ENCODE data around the gene B3GALT5. TPM values are rescaled to one million over a fixed set of nuclear protein-coding genes. Genes with fewer than 3 reads are reported as not detected.

Gene B3GALT5
- total RNA-seq, 4 donors from 2014 or later = 0.13 to 1.3 (median 0.77) TPM

- no peak overlapping the region for H3K4me3 ChIP-seq
- TF ChIP-seq POLR2A (IDR thresholded peaks at IDR 0.05) = no peak
- peaks cover 53% of the 10 kb centered on the region for H3K27me3 ChIP-seq
- no peaks in the 10 kb centered on the region for H3K9me3 ChIP-seq
- H3K4me1 ChIP-seq = no peaks in the 10 kb centered on the region
- 67 to 69% methylated on average over 5 to 6 of the region's 6 CpGs for WGBS, 2 donors (ENCODE audit: low coverage in 1 of 2)
- no peak for ATAC-seq
- H3K36me3 ChIP-seq = no peaks in the 10 kb centered on the region
- no peak overlapping the region for H3K27ac ChIP-seq
Observed at GRCh38 chr21:39641827-39642450, 29.2 kb downstream of the B3GALT5 start.

- Histone ChIP-seq H3K27me3 (peaks cover 38% of the 10 kb centered on the region), H3K27ac (no peak overlapping the region), H3K9me3 (no peaks in the 10 kb centered on the region), H3K36me3 (no peaks in the 10 kb centered on the region), H3K4me1 (no peaks in the 10 kb centered on the region), H3K4me3 (no peak overlapping the region)
- no peak for TF ChIP-seq CTCF (IDR thresholded peaks at IDR 0.05)
- no peak for TF ChIP-seq EP300 (IDR thresholded peaks at IDR 0.05)
- no peak for TF ChIP-seq POLR2A (IDR thresholded peaks at IDR 0.05)
- no peak for TF ChIP-seq POLR2AphosphoS5 (IDR thresholded peaks at IDR 0.05)
- no peak for ATAC-seq
- WGBS, 2 donors (ENCODE audit: low coverage in 1 of 2) = 63 to 64% methylated on average over 5 to 6 of the region's 6 CpGs
Observed at GRCh38 chr21:39644062-39644560, 31.4 kb downstream of the B3GALT5 start.

GRCh38 chr21:39645331-39645730, 32.6 kb downstream of the B3GALT5 start:
- WGBS, 2 donors (ENCODE audit: low coverage in 1 of 2) = 70 to 100% methylated on average over 1 to 3 of the region's 3 CpGs
- Histone ChIP-seq H3K27me3 (peaks cover 28% of the 10 kb centered on the region), H3K4me3 (no peak overlapping the region), H3K27ac (no peak overlapping the region), H3K36me3 (no peaks in the 10 kb centered on the region), H3K9me3 (no peaks in the 10 kb centered on the region), H3K4me1 (no peaks in the 10 kb centered on the region)
- no peak for TF ChIP-seq POLR2A (IDR thresholded peaks at IDR 0.05)
- ATAC-seq = no peak

GRCh38 chr21:39647476-39647875, 34.7 kb downstream of the B3GALT5 start:
- Histone ChIP-seq H3K4me3 (no peak overlapping the region), H3K36me3 (no peaks in the 10 kb centered on the region), H3K27me3 (peaks cover 21% of the 10 kb centered on the region), H3K9me3 (no peaks in the 10 kb centered on the region), H3K4me1 (no peaks in the 10 kb centered on the region), H3K27ac (no peak overlapping the region)
- no peak for TF ChIP-seq CTCF (IDR thresholded peaks at IDR 0.05)
- TF ChIP-seq EP300 (IDR thresholded peaks at IDR 0.05) = no peak
- TF ChIP-seq POLR2A (IDR thresholded peaks at IDR 0.05) = no peak
- no peak for TF ChIP-seq POLR2AphosphoS5 (IDR thresholded peaks at IDR 0.05)
- ATAC-seq = no peak
- WGBS, 2 donors (ENCODE audit: low coverage in 1 of 2) = 84% methylated on average over 5 of the region's 6 CpGs; no CpG with 5 or more reads in 1 of the 2 donors

GRCh38 chr21:39648879-39649278, 36.1 kb downstream of the B3GALT5 start:
- Histone ChIP-seq H3K36me3 (no peaks in the 10 kb centered on the region), H3K4me3 (no peak overlapping the region), H3K27me3 (peaks cover 7% of the 10 kb centered on the region), H3K27ac (no peak overlapping the region), H3K4me1 (no peaks in the 10 kb centered on the region), H3K9me3 (peaks cover 0 to 14% (median 0%) of the 10 kb centered on the region in 3 donors)
- no peak for ATAC-seq
- TF ChIP-seq EP300 (IDR thresholded peaks at IDR 0.05) = no peak
- TF ChIP-seq POLR2A (IDR thresholded peaks at IDR 0.05) = no peak
- TF ChIP-seq POLR2AphosphoS5 (IDR thresholded peaks at IDR 0.05) = no peak
- no peak for TF ChIP-seq CTCF (IDR thresholded peaks at IDR 0.05)
- 100% methylated on average over 1 of the region's 6 CpGs; no CpG with 5 or more reads in 1 of the 2 donors for WGBS, 2 donors (ENCODE audit: low coverage in 1 of 2)

- TF ChIP-seq CTCF (IDR thresholded peaks at IDR 0.05) = no peak
- TF ChIP-seq EP300 (IDR thresholded peaks at IDR 0.05) = no peak
- no peak for TF ChIP-seq POLR2AphosphoS5 (IDR thresholded peaks at IDR 0.05)
- no peak for TF ChIP-seq POLR2A (IDR thresholded peaks at IDR 0.05)
- Histone ChIP-seq H3K9me3 (peaks cover 0 to 16% (median 1%) of the 10 kb centered on the region in 3 donors), H3K27ac (no peak overlapping the region), H3K4me3 (no peak overlapping the region), H3K36me3 (no peaks in the 10 kb centered on the region), H3K27me3 (peaks cover 4% of the 10 kb centered on the region), H3K4me1 (no peaks in the 10 kb centered on the region)
- ATAC-seq = no peak
- 92 to 95% methylated on average over 4 of the region's 5 CpGs for WGBS, 2 donors (ENCODE audit: low coverage in 1 of 2)
Observed at GRCh38 chr21:39649526-39649925, 36.8 kb downstream of the B3GALT5 start.

Data from gastroesophageal sphincter (tissue), 4 donors.